HEK293T (cell line): ENCODE data around the gene CLIC3.

ENCODE experiments used
- ARNT ChIP-seq: fragments of 450-650 bp; IDR thresholded peaks from 2 replicates; pipeline ENCODE4 v1.6.1; 2017; ENCODE audit warnings: mild to moderate bottlenecking
- FOXA1 ChIP-seq: fragments of 450-650 bp; IDR thresholded peaks from 2 replicates; pipeline ENCODE4 v1.6.1; 2016; ENCODE audit warnings: mild to moderate bottlenecking
- FOXM1 ChIP-seq: fragments of 450-650 bp; IDR thresholded peaks from 2 replicates; pipeline ENCODE4 v1.6.1; 2017; ENCODE audit warnings: mild to moderate bottlenecking, borderline replicate concordance
- HDGF ChIP-seq: fragments of 450-650 bp; IDR thresholded peaks from 2 replicates; pipeline ENCODE4 v1.6.1; 2017; ENCODE audit warnings: antibody characterized with exemption, borderline replicate concordance
- SUZ12 ChIP-seq: fragments of 450-650 bp; IDR thresholded peaks from 2 replicates; pipeline ENCODE4 v1.6.1; 2016; ENCODE audit warnings: mild to moderate bottlenecking

- TF ChIP-seq ARNT (no peak), HDGF (no peak), FOXM1 (no peak), FOXA1 (no peak), SUZ12 (no peak)
Measured at GRCh38 chr9:136984464-136985026, 11.8 kb downstream of the CLIC3 start.
